HG03103 (cell line): ENCODE measurements around the gene KAZN.

Experiments used
- ATAC-seq: cut with Tn5 transposase; IDR thresholded peaks from one replicate; pipeline ENCODE4 v1.9.1; 2021; ENCODE audit warnings: low read depth; ENCODE audit not compliant: unreplicated experiment

Gene KAZN

GRCh38 chr1:14612256-14612655, 13.8 kb downstream of the KAZN start:
- ATAC-seq = no peak

- ATAC-seq = no peak
Observed at GRCh38 chr1:14613926-14614325, 15.4 kb downstream of the KAZN start.

GRCh38 chr1:14614341-14614740, 15.9 kb downstream of the KAZN start:
- no peak for ATAC-seq

GRCh38 chr1:14615549-14616218, 17.2 kb downstream of the KAZN start:
- no peak for ATAC-seq

- no peak for ATAC-seq
Observed at GRCh38 chr1:14616632-14617396, 18.3 kb downstream of the KAZN start.

GRCh38 chr1:14617791-14618190, 19.3 kb downstream of the KAZN start:
- ATAC-seq = no peak

- no peak for ATAC-seq
Observed at GRCh38 chr1:14620941-14621340, 22.5 kb downstream of the KAZN start.

GRCh38 chr1:14623090-14623489, 24.6 kb downstream of the KAZN start:
- ATAC-seq = no peak

- ATAC-seq = no peak
Observed at GRCh38 chr1:14624941-14625340, 26.5 kb downstream of the KAZN start.

- no peak for ATAC-seq
Observed at GRCh38 chr1:14625572-14625971, 27.1 kb downstream of the KAZN start.

- ATAC-seq = no peak
Observed at GRCh38 chr1:14625996-14626395, 27.5 kb downstream of the KAZN start.

GRCh38 chr1:14626869-14627607, 28.6 kb downstream of the KAZN start:
- ATAC-seq = no peak

GRCh38 chr1:14627608-14628489, 29.4 kb downstream of the KAZN start:
- ATAC-seq = no peak

- ATAC-seq = no peak
Observed at GRCh38 chr1:14629363-14630014, 31.0 kb downstream of the KAZN start.

- no peak for ATAC-seq
Observed at GRCh38 chr1:14630986-14631385, 32.5 kb downstream of the KAZN start.

- ATAC-seq = no peak
Observed at GRCh38 chr1:14631421-14631820, 32.9 kb downstream of the KAZN start.

GRCh38 chr1:14634486-14634885, 36.0 kb downstream of the KAZN start:
- no peak for ATAC-seq

GRCh38 chr1:14635421-14635820, 36.9 kb downstream of the KAZN start:
- no peak for ATAC-seq

GRCh38 chr1:14636897-14637632, 38.6 kb downstream of the KAZN start:
- no peak for ATAC-seq
